Measurements from ENCODE around the gene ARHGAP9.
"Not testable (repeated sequence)": the region's sequence is repeated elsewhere in the genome, so short reads cannot be mapped to it uniquely, and the experiment has no call there.

Gene ARHGAP9

DNA sequence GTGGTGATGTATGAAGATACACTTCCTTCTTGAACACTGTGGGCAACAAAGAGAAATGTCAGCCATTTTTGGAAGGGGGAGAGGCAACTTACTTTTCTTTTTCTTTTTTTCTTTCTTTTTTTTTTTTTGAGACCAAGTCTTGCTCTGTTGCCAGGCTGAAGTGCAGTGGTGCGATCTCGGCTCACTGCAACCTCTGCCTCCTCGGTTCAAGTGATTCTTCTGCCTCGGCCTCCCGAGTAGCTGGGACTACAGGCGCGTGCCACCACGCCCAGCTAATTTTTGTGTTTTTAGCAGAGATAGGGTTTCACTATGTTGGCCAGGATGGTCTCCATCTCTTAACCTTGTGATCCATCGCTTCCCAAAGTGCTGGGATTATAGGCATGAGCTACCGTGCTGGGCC, 38.1 kb upstream of the ARHGAP9 start:
- in situ Hi-C loops (cut with HindIII; ENCODE audit: low sequenced_read_pairs): not testable (repeated sequence)

- in situ Hi-C loops (cut with HindIII; ENCODE audit: low sequenced_read_pairs): no loop called here
These were observed 37.5 kb upstream of the ARHGAP9 start for GRCh38 chr12:57517187-57517586.

DNA sequence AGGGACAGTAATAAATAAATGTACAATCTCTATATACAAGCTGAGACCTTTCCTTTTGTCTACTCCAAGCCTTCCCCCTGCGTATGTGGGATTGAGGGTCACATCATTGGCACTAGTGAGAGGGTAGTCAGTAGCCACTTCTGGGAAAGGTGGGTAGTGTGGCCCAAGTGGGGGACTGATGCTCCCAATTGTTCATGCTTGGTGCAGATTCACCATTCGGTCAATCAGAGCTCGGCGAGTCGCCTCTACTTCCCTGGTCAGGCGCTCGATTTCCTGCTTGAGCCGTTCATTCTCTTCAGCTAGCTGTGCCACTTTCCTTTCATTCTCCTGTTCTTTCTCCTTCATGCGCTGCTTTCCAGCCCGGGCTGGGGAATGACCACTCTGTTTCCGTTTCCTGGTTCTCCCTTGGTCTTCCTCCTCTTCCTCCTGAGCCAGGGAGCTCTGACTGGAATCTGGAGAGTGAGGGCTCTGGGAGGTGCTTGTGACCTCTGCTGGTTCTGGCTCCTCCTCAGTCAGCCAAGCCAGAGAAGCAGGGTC, 37.0 kb upstream of the ARHGAP9 start:
- in situ Hi-C loops (cut with HindIII; ENCODE audit: low sequenced_read_pairs): no loop called here

DNA sequence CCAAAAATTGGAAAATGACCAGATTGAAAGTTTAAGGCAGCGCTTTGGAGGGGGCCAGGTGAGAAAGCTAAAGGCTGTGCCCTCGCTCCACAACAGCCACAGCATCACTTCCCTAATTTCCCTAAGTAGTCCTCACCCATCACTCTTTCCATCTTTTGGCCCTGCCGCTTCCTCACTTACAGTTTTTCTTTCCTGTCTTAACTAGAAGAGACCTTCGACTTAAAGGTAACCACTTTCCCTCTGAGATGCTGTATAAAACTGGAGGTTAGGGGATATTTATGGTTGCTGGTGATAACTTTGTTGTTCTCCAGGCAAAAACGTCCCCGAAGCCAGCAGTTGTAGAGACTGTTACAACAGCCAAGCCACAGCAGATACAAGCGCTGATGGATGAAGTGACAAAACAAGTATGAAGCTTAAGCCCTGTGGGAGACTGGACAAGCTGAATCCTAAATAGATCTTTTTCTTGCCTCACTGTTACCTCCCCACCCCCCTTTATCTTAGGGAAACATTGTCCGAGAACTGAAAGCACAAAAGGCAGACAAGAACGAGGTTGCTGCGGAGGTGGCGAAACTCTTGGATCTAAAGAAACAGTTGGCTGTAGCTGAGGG, 36.4 kb upstream of the ARHGAP9 start:
- in situ Hi-C loops (cut with HindIII; ENCODE audit: low sequenced_read_pairs): no loop called here

DNA sequence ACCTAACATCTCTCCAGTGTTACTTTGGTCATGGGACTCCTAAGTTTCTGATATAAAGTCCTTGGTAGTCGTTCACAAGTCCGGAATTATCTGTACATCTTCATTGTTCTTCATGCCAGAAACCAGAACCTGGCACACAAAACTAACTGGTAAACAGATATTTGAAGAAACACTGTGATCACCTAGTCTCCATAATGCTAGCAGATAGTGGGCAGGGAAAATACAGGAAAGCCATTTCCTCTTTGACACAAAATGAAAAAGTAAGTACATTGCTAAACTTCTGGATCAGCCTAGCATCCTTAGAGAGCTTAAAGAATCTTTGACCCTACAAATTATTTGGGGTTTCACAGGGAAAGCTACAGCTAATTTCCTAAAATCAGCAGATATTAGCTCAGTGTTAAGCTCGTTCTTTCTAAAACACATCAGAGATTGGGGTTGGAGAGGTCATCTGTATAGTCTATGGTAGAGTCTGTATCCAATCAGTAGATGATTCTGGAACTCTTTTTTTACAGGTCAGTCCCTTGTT, 35.8 kb upstream of the ARHGAP9 start:
- in situ Hi-C loops (cut with HindIII; ENCODE audit: low sequenced_read_pairs): no loop called here

GRCh38 chr12:57514720-57515407, 35.2 kb upstream of the ARHGAP9 start:
- in situ Hi-C loops (cut with HindIII; ENCODE audit: low sequenced_read_pairs): no loop called here

GRCh38 chr12:57514246-57514645, 34.6 kb upstream of the ARHGAP9 start:
- in situ Hi-C loops (cut with HindIII; ENCODE audit: low sequenced_read_pairs): not testable (repeated sequence)

- in situ Hi-C loops (cut with HindIII; ENCODE audit: low sequenced_read_pairs): not testable (repeated sequence)
These were observed 34.0 kb upstream of the ARHGAP9 start for GRCh38 chr12:57513677-57514076.

DNA sequence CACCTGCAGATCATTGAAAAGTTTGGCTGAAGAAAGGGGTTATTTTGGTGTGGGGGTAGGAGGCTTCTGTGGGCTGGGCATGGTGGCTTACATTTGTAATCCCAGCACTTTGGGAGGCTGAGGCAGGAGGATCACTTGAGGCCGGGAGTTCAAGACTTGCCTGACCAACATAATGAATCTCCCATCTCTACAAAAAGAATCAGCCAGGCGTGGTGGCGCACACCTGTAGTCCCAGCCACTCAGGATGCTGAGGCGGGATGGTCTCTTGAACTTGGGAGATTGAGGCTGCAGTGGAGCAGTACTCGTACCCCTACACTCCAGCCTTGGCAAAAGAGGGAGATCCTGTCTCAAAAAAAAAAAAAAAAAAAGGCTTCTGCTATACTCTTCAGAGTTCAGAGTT, 33.6 kb upstream of the ARHGAP9 start:
- in situ Hi-C loops (cut with HindIII; ENCODE audit: low sequenced_read_pairs): no loop called here

DNA sequence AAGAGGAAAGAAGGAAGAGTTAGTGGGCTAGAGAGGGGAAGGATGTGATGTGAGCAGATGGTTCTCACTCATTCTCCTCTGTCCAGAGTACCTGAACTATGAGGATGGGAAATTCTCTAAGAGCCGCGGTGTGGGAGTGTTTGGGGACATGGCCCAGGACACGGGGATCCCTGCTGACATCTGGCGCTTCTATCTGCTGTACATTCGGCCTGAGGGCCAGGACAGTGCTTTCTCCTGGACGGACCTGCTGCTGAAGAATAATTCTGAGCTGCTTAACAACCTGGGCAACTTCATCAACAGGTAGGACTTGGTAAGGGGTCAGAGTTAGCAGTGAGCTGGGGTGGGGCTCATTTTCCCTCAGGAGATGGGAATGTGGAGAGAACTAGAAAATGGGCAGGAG, 33.0 kb upstream of the ARHGAP9 start:
- in situ Hi-C loops (cut with HindIII; ENCODE audit: low sequenced_read_pairs): no loop called here

DNA sequence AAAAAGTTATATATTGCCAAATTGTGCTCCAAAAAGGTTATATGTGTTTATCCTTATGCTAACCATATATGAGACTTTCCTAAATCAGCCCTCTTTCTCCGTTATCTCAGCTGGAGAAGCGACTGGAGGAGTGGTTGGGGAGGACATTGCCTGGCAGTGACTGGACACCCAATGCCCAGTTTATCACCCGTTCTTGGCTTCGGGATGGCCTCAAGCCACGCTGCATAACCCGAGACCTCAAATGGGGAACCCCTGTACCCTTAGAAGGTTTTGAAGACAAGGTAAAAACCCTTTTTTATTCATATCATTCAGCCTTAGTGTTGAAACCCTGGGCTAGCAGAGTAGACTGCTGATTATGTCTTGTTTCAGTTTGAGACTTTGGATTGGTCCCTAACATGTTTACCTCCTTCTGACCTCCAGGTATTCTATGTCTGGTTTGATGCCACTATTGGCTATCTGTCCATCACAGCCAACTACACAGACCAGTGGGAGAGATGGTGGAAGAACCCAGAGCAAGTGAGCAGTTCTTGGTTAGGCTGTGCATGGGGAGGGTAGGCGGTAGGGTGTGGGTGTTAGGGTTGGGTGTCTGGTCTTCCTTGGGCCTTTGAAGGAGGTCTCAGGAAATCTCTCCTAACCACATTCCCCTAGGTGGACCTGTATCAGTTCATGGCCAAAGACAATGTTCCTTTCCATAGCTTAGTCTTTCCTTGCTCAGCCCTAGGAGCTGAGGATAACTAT, 32.1 kb upstream of the ARHGAP9 start:
- in situ Hi-C loops (cut with HindIII; ENCODE audit: low sequenced_read_pairs): no loop called here

GRCh38 chr12:57511161-57511560, 31.5 kb upstream of the ARHGAP9 start:
- in situ Hi-C loops (cut with HindIII; ENCODE audit: low sequenced_read_pairs): no loop called here

GRCh38 chr12:57507796-57508195, 28.1 kb upstream of the ARHGAP9 start:
- in situ Hi-C loops (cut with HindIII; ENCODE audit: low sequenced_read_pairs): not testable (repeated sequence)

DNA sequence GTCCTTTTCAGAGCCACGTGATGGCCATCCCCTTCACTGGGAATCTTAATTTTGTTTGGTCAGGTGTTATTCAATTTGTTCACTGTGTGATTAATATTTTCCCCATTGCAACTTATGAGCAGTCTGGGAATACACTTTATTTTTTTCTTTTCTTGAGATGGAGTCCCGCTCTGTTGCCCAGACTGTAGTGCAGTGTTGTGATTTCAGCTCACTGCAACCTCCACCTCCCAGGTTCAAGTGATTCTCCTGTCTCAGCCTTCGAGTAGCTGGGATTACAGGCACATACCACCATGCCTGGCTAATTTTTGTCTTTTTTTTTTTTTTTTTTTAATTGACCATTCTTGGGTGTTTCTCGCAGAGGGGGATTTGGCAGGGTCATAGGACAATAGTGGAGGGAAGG, 26.9 kb upstream of the ARHGAP9 start:
- in situ Hi-C loops (cut with HindIII; ENCODE audit: low sequenced_read_pairs): not testable (repeated sequence)

DNA sequence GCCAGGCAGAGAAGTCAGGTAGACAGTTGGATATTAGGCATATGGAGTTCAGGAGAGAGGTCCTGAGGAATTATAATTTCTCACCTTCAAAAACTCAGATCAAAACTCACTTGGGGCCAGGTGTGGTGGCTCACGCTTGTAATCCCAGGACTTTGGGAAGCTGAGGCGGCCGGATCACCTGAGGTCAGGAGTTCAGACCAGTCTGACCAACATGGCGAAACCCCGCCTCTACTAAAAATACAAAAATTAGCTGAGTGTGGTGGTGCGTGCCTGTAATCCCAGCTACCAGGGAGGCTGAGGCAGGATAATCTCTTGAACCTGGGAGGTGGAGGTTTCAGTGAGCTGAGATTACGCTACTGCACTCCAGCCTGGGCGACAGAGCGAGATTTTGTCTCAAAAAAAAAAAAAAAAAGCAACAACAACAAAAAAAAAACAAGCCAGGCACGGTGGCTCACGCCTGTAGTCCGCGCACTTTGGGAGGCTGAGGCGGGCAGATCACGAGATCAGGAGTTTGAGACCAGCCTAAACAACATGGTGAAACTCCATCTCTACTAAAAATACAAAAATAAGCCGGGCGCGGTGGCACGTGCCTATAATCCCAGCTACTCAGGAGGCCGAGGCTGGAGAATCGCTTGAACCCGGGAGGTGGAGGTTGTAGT, 22.8 kb upstream of the ARHGAP9 start:
- in situ Hi-C loops (cut with HindIII; ENCODE audit: low sequenced_read_pairs): not testable (repeated sequence)

- in situ Hi-C loops (cut with HindIII; ENCODE audit: low sequenced_read_pairs): no loop called here
These were observed 20.5 kb upstream of the ARHGAP9 start for GRCh38 chr12:57500213-57500612.

GRCh38 chr12:57498571-57498970, 18.9 kb upstream of the ARHGAP9 start:
- in situ Hi-C loops (cut with HindIII; ENCODE audit: low sequenced_read_pairs): no loop called here

GRCh38 chr12:57498132-57498502, 18.5 kb upstream of the ARHGAP9 start:
- in situ Hi-C loops (cut with HindIII; ENCODE audit: low sequenced_read_pairs): no loop called here

GRCh38 chr12:57497223-57498131, 17.8 kb upstream of the ARHGAP9 start:
- in situ Hi-C loops (cut with HindIII; ENCODE audit: low sequenced_read_pairs): no loop called here

- in situ Hi-C loops (cut with HindIII; ENCODE audit: low sequenced_read_pairs): no loop called here
These were observed 17.2 kb upstream of the ARHGAP9 start for GRCh38 chr12:57496822-57497221.

All from endothelial cell of hepatic sinusoid (primary cell).